Smooth muscle cell (in vitro differentiated cells): Measurements from ENCODE around the gene RBM15B. TPM values are rescaled to one million over a fixed set of nuclear protein-coding genes. Genes with fewer than 3 reads are reported as not detected.
A peak's percentile ranks its signal among the peaks of the same experiment; 100 is the strongest.

ENCODE experiments used
- DNase-seq: peaks from one replicate; lab custom pipeline; 2025; ENCODE audit not compliant: unreplicated experiment; lab: John Stamatoyannopoulos, UW
- H2AFZ ChIP-seq: fragments of 200-600 bp; sonication (generic); 2 replicates; pipeline ENCODE4 v1.6.0; 2016; ENCODE audit warnings: antibody characterized with exemption, low read depth, mild to moderate bottlenecking
- H3F3A ChIP-seq: fragments of 200-600 bp; sonication (generic); 2 replicates; pipeline ENCODE4 v1.6.0; 2017; ENCODE audit warnings: antibody characterized with exemption, low read depth
- H3K27ac ChIP-seq: fragments of 200-600 bp; sonication (generic); 2 replicates; pipeline ENCODE4 v1.5.1; 2016; ENCODE audit warnings: low read depth, mild to moderate bottlenecking
- H3K27me3 ChIP-seq: fragments of 200-600 bp; sonication (generic); 2 replicates; pipeline ENCODE4 v1.6.1; 2016; ENCODE audit warnings: low read depth, mild to moderate bottlenecking
- H3K36me3 ChIP-seq: fragments of 200-600 bp; sonication (generic); 2 replicates; pipeline ENCODE4 v1.5.1; 2016; ENCODE audit warnings: low read depth
- H3K4me1 ChIP-seq: fragments of 200-600 bp; sonication (generic); 2 replicates; pipeline ENCODE4 v1.5.1; 2016; ENCODE audit warnings: low read depth
- H3K4me2 ChIP-seq: fragments of 200-600 bp; sonication (generic); 2 replicates; pipeline ENCODE4 v1.6.0; 2016; ENCODE audit warnings: mild to moderate bottlenecking
- H3K4me3 ChIP-seq: fragments of 200-600 bp; sonication (generic); 2 replicates; pipeline ENCODE4 v1.5.1; 2016; ENCODE audit warnings: mild to moderate bottlenecking
- H3K79me2 ChIP-seq: fragments of 200-600 bp; sonication (generic); 2 replicates; pipeline ENCODE4 v1.6.0; 2016; ENCODE audit warnings: low read depth, mild to moderate bottlenecking
- H3K9ac ChIP-seq: fragments of 200-600 bp; sonication (generic); 2 replicates; pipeline ENCODE4 v1.6.0; 2016; ENCODE audit warnings: low read depth
- H3K9me3 ChIP-seq: fragments of 200-600 bp; sonication (generic); replicated peaks from 2 replicates; pipeline ENCODE4 v1.5.1; 2016; ENCODE audit warnings: low read depth
- H4K20me1 ChIP-seq: fragments of 200-600 bp; sonication (generic); 2 replicates; pipeline ENCODE4 v1.6.0; 2016; ENCODE audit warnings: low read depth
- WGBS: methylation state at CpG from one replicate; pipeline ENCODE4 v1.1.7; 2016; ENCODE audit warnings: low lambda C conversion rate; 5-methylcytosine and 5-hydroxymethylcytosine counted together
- polyA plus RNA-seq: library from polyadenylated mRNA; unstranded; fragments of >200 nt; fragmentation: Nextera tagmentation; extraction: Ambion mirVana; gene quantifications from 2 replicates; pipeline ENCODE4 v1.2.1, GENCODE V29; 2016
- total RNA-seq: library from RNA; depleted of rRNA; stranded (reverse); fragments of >200 nt; gene quantifications from 2 replicates; pipeline ENCODE4 v1.2.3, GENCODE V29; 2014
- TF ChIP-seq, protein P1 (sequence below): fragments of 200-600 bp; sonication (generic); IDR thresholded peaks from 2 replicates; pipeline ENCODE4 v1.5.1; 2017; ENCODE audit warnings: borderline replicate concordance, mild to moderate bottlenecking, antibody characterized with exemption; ENCODE audit not compliant: insufficient read depth, poor library complexity, severe bottlenecking

Gene RBM15B
- total and polyA plus RNA-seq, 2 experiments from 2014 or later, result 21.7 to 38.0 TPM

DNA sequence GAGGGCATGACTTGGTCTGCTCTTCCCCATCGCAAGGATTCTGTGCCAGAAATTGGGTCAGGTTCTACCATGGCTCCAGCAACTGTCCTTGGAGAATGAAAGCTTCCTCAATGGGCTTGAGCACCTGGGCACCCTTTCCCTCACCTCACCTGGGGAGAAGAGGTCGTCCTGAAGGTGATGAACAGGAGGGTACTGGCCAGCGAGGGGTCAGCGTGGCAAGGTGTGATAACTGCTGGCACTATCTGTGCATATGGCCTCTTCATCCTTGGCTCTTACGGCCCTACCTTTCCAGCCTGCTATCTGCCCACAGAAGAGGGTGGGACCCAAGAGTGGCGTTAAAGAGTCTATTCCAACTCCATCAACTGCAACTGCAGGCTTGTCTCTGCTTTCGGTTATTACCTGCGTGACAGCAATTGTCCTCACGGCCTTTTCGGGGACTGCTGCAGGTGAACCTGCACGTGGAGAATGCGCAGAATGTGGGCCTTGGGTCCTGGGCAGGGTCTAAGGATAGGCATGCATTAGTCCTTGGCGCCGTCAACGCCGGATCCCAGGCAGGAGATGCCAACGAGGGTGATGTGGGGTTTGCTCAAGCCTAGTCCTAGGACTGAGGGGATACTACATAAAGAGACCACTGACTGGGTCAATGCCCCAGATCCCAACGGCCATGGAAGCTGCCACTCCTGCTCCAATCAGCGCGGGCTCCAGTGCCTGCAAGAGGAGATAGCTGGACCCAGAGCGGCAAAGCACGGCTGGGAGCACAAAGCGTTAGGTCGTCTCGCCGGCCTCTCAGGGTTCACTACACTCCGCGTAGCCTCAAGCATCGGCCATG, 625 bp upstream of the RBM15B start:
- Histone ChIP-seq H2AFZ (no peak overlapping the region), H3K4me2 (peak overlapping the region; percentile 97), H3K9ac (no peak overlapping the region), H3K36me3 (no peaks in the 10 kb centered on the region), H3K4me3 (peak overlapping the region; percentile 81), H3K79me2 (peaks cover 65% of the 10 kb centered on the region), H3K27ac (peak overlapping the region; percentile 47), H3K4me1 (peaks cover 47% of the 10 kb centered on the region), H3K27me3 (no peaks in the 10 kb centered on the region), H4K20me1 (peaks cover 76% of the 10 kb centered on the region), H3F3A (peaks cover 59% of the 10 kb centered on the region), H3K9me3 (no peaks in the 10 kb centered on the region)
- 53% methylated on average over 28 of the region's 29 CpGs for WGBS
- TF ChIP-seq, protein P1, sequence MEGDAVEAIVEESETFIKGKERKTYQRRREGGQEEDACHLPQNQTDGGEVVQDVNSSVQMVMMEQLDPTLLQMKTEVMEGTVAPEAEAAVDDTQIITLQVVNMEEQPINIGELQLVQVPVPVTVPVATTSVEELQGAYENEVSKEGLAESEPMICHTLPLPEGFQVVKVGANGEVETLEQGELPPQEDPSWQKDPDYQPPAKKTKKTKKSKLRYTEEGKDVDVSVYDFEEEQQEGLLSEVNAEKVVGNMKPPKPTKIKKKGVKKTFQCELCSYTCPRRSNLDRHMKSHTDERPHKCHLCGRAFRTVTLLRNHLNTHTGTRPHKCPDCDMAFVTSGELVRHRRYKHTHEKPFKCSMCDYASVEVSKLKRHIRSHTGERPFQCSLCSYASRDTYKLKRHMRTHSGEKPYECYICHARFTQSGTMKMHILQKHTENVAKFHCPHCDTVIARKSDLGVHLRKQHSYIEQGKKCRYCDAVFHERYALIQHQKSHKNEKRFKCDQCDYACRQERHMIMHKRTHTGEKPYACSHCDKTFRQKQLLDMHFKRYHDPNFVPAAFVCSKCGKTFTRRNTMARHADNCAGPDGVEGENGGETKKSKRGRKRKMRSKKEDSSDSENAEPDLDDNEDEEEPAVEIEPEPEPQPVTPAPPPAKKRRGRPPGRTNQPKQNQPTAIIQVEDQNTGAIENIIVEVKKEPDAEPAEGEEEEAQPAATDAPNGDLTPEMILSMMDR, result no peak
- DNase-seq, result no peak

DNA sequence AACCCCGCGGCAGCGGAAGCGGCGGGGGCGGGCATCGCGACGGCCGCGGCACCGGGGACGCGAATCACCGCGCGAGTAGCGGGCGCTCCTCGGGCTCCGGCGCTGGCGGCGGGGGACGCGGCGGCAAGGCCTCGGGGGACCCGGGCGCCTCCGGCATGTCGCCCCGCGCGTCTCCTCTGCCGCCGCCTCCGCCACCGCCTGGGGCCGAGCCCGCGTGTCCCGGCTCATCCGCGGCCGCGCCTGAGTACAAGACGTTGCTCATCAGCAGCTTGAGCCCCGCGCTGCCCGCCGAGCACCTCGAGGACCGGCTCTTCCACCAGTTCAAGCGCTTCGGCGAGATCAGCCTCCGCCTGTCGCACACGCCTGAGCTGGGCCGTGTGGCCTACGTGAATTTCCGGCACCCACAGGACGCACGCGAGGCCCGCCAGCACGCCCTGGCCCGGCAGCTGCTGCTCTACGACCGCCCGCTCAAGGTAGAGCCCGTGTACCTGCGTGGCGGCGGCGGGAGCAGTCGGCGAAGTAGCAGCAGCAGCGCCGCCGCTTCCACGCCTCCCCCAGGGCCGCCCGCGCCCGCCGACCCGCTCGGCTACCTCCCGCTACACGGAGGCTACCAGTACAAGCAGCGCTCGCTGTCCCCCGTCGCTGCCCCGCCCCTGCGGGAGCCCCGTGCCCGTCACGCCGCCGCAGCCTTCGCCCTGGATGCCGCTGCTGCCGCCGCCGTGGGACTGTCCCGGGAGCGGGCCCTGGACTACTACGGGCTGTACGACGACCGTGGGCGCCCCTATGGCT, 675 bp downstream of the RBM15B start:
- Histone ChIP-seq H3K27ac (peak overlapping the region; percentile 97), H3K9ac (peak overlapping the region; percentile 97), H3K36me3 (no peaks in the 10 kb centered on the region), H3K4me1 (peaks cover 39% of the 10 kb centered on the region), H4K20me1 (peaks cover 79% of the 10 kb centered on the region), H3K79me2 (peaks cover 54% of the 10 kb centered on the region), H3F3A (peaks cover 65% of the 10 kb centered on the region), H3K9me3 (no peaks in the 10 kb centered on the region), H3K4me2 (peak overlapping the region; percentile 97), H3K4me3 (peak overlapping the region; percentile 81), H3K27me3 (no peaks in the 10 kb centered on the region), H2AFZ (no peak overlapping the region)
- 10% methylated on average over 59 of the region's 115 CpGs for WGBS
- TF ChIP-seq, protein P1, result no peak
- no peak for DNase-seq

DNA sequence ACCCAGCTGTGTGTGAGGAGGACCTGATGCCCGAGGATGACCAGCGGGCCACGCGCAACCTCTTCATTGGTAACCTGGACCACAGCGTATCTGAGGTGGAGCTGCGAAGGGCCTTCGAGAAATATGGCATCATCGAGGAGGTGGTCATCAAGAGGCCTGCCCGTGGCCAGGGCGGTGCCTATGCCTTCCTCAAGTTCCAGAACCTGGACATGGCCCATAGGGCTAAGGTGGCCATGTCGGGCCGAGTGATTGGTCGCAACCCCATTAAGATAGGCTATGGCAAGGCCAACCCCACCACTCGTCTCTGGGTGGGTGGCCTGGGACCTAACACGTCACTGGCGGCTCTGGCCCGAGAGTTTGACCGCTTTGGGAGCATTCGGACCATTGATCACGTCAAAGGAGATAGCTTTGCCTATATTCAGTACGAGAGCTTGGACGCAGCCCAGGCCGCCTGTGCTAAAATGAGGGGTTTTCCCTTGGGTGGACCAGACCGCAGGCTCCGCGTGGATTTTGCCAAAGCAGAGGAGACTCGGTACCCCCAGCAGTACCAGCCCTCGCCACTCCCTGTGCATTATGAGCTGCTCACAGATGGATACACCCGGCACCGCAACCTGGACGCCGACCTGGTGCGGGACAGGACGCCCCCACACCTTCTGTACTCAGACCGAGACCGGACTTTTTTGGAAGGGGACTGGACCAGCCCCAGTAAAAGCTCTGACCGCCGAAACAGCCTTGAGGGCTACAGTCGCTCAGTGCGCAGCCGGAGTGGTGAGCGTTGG, 1.5 kb downstream of the RBM15B start:
- Histone ChIP-seq H3K9me3 (no peaks in the 10 kb centered on the region), H2AFZ (no peak overlapping the region), H3F3A (peaks cover 58% of the 10 kb centered on the region), H3K9ac (peak overlapping the region; percentile 97), H3K4me1 (peaks cover 36% of the 10 kb centered on the region), H4K20me1 (peaks cover 71% of the 10 kb centered on the region), H3K27me3 (no peaks in the 10 kb centered on the region), H3K36me3 (no peaks in the 10 kb centered on the region), H3K79me2 (peaks cover 48% of the 10 kb centered on the region), H3K4me2 (peak overlapping the region; percentile 97), H3K27ac (peak overlapping the region; percentile 97), H3K4me3 (peak overlapping the region; percentile 81)
- WGBS, result 94% methylated on average over 42 of the region's 42 CpGs
- TF ChIP-seq, protein P1, result no peak
- no peak for DNase-seq
